Stimulated activated CD8-positive, alpha-beta memory T cell treated with anti-CD3 and anti-CD28 coated beads, Interleukin-2, amount 100 ng/mL, for 1 hour (primary cell): Measurements from ENCODE around the gene FBXO4.
"Not testable (repeated sequence)": the region's sequence is repeated elsewhere in the genome, so short reads cannot be mapped to it uniquely, and the experiment has no call there.

Source experiments
- DNase-seq, 2 donors: peaks; one replicate each; pipeline ENCODE4 v3.0.0-alpha.2; 2020; ENCODE audit warnings: low read depth in 2 of 2

FBXO4 gene

DNA sequence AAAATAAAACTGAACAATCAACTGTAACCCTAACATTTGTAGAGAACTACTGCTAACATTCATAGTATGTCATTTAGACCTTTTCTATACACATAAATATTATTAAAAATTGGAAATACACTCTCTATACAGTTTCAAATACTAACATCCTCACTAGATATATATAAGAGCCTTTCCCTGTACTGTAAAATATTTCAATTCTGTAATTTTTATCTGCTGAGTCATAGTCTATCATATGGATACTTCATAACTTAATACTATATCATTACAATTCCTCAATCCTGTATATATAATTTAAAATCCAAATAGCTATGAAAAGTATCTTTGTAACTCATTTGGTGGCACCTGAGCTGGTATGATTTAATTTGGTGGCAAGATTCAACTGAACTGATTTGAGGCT is 55.8 kb downstream of the FBXO4 start:
- DNase-seq = no peak

DNA sequence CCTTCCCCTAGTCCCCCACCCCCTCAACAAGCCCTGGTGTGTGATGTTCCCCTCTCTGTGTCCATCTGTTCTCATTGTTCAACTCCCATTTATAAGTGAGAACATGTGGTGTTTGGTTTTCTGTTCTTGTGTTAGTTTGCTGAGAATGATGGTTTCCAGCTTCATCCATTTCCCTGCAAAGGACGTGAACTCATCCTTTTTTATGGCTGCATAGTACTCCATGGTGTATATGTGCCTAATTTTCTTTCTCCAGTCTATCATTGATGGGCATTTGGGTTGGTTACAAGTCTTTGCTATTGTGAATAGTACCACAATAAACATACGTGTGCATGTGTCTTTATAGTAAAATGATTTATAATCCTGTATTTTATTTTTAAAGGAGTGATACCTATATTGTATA is 57.8 kb downstream of the FBXO4 start:
- not testable (repeated sequence) for DNase-seq

DNA sequence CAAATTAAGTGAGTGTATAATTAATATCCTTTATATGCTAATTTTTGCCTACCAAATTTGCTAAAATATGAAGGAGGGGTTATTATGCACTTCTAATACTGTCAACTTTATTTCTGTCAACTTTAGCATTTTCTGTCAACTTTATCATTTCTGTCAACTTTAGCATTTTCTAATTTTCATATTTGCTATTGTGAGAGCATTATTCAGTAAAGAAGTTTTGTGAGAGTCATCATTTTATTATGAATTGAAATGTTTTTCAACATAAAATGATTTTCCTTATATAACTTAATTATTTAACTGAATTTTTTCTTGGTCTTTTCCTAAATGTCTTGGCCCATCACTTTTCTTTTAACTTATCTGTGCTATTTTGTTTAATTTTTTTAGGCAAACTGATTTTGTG is 58.2 kb downstream of the FBXO4 start:
- DNase-seq = no peak

DNA sequence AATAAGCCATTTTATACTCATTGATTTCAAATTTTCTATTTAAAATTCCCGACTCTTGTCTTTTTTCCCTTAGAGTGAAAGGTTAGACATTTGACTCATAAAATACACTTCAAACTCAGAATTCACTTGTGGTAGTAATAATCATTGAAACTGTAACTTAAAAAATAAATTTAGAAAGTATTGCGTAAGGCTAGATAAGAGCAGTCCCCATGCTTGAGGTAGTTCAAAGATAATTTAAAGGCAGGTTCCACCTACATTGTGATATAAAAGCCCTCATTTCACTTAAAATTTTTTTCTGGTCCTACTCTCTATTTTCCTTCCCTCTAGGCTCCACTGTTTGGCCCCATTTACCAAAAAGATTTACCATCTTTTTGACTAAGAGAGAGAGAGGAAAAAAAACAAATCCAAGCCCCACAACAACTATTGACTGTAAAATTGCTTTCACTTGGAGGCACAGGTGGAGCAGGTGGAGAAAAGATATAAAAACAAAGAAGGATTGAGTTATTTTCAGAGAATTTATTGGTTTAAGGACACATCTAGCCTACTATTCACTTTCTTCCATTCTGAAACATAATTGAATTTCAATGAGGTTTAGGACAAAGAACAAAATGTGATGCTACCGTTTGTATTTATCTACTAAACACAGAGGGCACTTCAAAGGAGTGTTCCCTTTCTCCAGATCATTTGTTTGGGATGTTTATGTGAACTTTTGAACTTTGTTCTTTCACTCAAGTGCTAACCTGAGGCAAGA is 61.0 kb downstream of the FBXO4 start:
- DNase-seq = no peak
